Activated CD4-positive, alpha-beta T cell treated with anti-CD3 and anti-CD28 coated beads, Interleukin-2, amount 10 ng/mL, durations not matched to agents 24 days and 14 days (primary cell): ENCODE results near the gene RHOV. TPM values are rescaled to one million over a fixed set of nuclear protein-coding genes. Genes with fewer than 3 reads are reported as not detected.

ENCODE experiments used
- DNase-seq: peaks from one replicate; pipeline ENCODE4 v3.0.0; 2022
- H3K27ac Mint-ChIP-seq: one replicate; pipeline ENCODE4 v1.8.0; 2022; ENCODE audit warnings: mild to moderate bottlenecking, mixed read lengths
- H3K27me3 Mint-ChIP-seq: one replicate; pipeline ENCODE4 v1.8.0; 2022; ENCODE audit warnings: mixed read lengths
- H3K36me3 Mint-ChIP-seq: one replicate; pipeline ENCODE4 v1.8.0; 2022; ENCODE audit warnings: low read depth, mild to moderate bottlenecking, mixed read lengths
- H3K4me1 Mint-ChIP-seq: one replicate; pipeline ENCODE4 v1.8.0; 2021; ENCODE audit warnings: mixed read lengths
- H3K4me3 Mint-ChIP-seq: one replicate; pipeline ENCODE4 v1.8.0; 2022; ENCODE audit warnings: mild to moderate bottlenecking, moderate library complexity, mixed read lengths
- H3K9me3 Mint-ChIP-seq: one replicate; pipeline ENCODE4 v1.8.0; 2021; ENCODE audit warnings: mixed read lengths
- intact Hi-C: fragments of 100-400 bp; cut with micrococcal nuclease; formaldehyde crosslinking; loops from one replicate; pipeline ENCODE4 v1.15.1; 2023
- total RNA-seq: library from RNA; stranded (reverse); gene quantifications from 2 replicates; pipeline ENCODE4 v1.2.3, GENCODE V29; 2022

The RHOV gene
- total RNA-seq, 1 donor from 2014 or later, result 1.0 TPM

- no peaks in the 10 kb centered on the region for H3K9me3 Mint-ChIP-seq
- H3K27ac Mint-ChIP-seq, result no peak overlapping the region
- no peaks in the 10 kb centered on the region for H3K36me3 Mint-ChIP-seq
- H3K4me1 Mint-ChIP-seq, result peaks cover 15% of the 10 kb centered on the region
- no peak overlapping the region for H3K4me3 Mint-ChIP-seq
- intact Hi-C loops, result no loop called here
- H3K27me3 Mint-ChIP-seq, result peaks cover 3% of the 10 kb centered on the region
- no peak for DNase-seq
These were observed 18.3 kb downstream of the RHOV start for GRCh38 chr15:40855706-40856234.

GRCh38 chr15:40854161-40854560, 19.9 kb downstream of the RHOV start:
- H3K4me1 Mint-ChIP-seq, result peaks cover 10% of the 10 kb centered on the region
- H3K4me3 Mint-ChIP-seq, result no peak overlapping the region
- H3K9me3 Mint-ChIP-seq, result no peaks in the 10 kb centered on the region
- no peak overlapping the region for H3K27ac Mint-ChIP-seq
- H3K27me3 Mint-ChIP-seq, result no peaks in the 10 kb centered on the region
- DNase-seq, result no peak
- intact Hi-C loops, result no loop called here
- H3K36me3 Mint-ChIP-seq, result no peaks in the 10 kb centered on the region

GRCh38 chr15:40853241-40853890, 20.7 kb downstream of the RHOV start:
- Mint-ChIP-seq H3K4me1 (peaks cover 7% of the 10 kb centered on the region), H3K36me3 (no peaks in the 10 kb centered on the region), H3K27me3 (no peaks in the 10 kb centered on the region), H3K27ac (no peak overlapping the region), H3K4me3 (no peak overlapping the region), H3K9me3 (no peaks in the 10 kb centered on the region)
- no peak for DNase-seq
- intact Hi-C loops, result no loop called here

- intact Hi-C loops, result no loop called here
These were observed 21.5 kb downstream of the RHOV start for GRCh38 chr15:40852529-40852928.

GRCh38 chr15:40850576-40851112, 23.4 kb downstream of the RHOV start:
- DNase-seq, result no peak
- no peak overlapping the region for H3K27ac Mint-ChIP-seq
- H3K4me3 Mint-ChIP-seq, result no peak overlapping the region
- no peaks in the 10 kb centered on the region for H3K36me3 Mint-ChIP-seq
- no peaks in the 10 kb centered on the region for H3K9me3 Mint-ChIP-seq
- peaks cover 22% of the 10 kb centered on the region for H3K4me1 Mint-ChIP-seq
- intact Hi-C loops, result no loop called here
- no peaks in the 10 kb centered on the region for H3K27me3 Mint-ChIP-seq

More at GRCh38 chr15:40852529-40852928, 21.5 kb downstream of the RHOV start:
- DNase-seq, result no peak
- Mint-ChIP-seq H3K27me3 (no peaks in the 10 kb centered on the region), H3K4me1 (peaks cover 8% of the 10 kb centered on the region), H3K4me3 (no peak overlapping the region), H3K9me3 (no peaks in the 10 kb centered on the region), H3K36me3 (no peaks in the 10 kb centered on the region), H3K27ac (no peak overlapping the region)

- Mint-ChIP-seq H3K27me3 (peaks cover 11% of the 10 kb centered on the region), H3K27ac (peak overlapping the region; percentile 2), H3K9me3 (no peaks in the 10 kb centered on the region), H3K4me3 (peak overlapping the region; percentile 17), H3K36me3 (peaks cover 3% of the 10 kb centered on the region), H3K4me1 (peaks cover 27% of the 10 kb centered on the region)
- DNase-seq, result peak; percentile 67
- intact Hi-C loops, result no loop called here
These were observed 26.6 kb downstream of the RHOV start for GRCh38 chr15:40847223-40847961.

- Mint-ChIP-seq H3K27me3 (peaks cover 14% of the 10 kb centered on the region), H3K36me3 (peaks cover 3% of the 10 kb centered on the region), H3K9me3 (no peaks in the 10 kb centered on the region), H3K4me1 (peaks cover 27% of the 10 kb centered on the region), H3K27ac (peak overlapping the region; percentile 2), H3K4me3 (peak overlapping the region; percentile 17)
- intact Hi-C loops, result no loop called here
- DNase-seq, result no peak
These were observed 27.2 kb downstream of the RHOV start for GRCh38 chr15:40846841-40847222.

GRCh38 chr15:40845511-40846284, 28.3 kb downstream of the RHOV start:
- H3K27ac Mint-ChIP-seq, result no peak overlapping the region
- peak overlapping the region; percentile 47 for H3K4me3 Mint-ChIP-seq
- H3K36me3 Mint-ChIP-seq, result peaks cover 3% of the 10 kb centered on the region
- peaks cover 27% of the 10 kb centered on the region for H3K4me1 Mint-ChIP-seq
- no peaks in the 10 kb centered on the region for H3K9me3 Mint-ChIP-seq
- peaks cover 19% of the 10 kb centered on the region for H3K27me3 Mint-ChIP-seq
- intact Hi-C loops, result no loop called here
- no peak for DNase-seq

GRCh38 chr15:40845036-40845435, 29.0 kb downstream of the RHOV start:
- H3K27ac Mint-ChIP-seq, result peak overlapping the region; percentile 18
- intact Hi-C loops, result no loop called here
- H3K4me3 Mint-ChIP-seq, result peak overlapping the region; percentile 90
- peaks cover 19% of the 10 kb centered on the region for H3K27me3 Mint-ChIP-seq
- peaks cover 27% of the 10 kb centered on the region for H3K4me1 Mint-ChIP-seq
- H3K9me3 Mint-ChIP-seq, result no peaks in the 10 kb centered on the region
- DNase-seq, result no peak
- peaks cover 3% of the 10 kb centered on the region for H3K36me3 Mint-ChIP-seq

- Mint-ChIP-seq H3K4me3 (peak overlapping the region; percentile 90), H3K27me3 (peaks cover 19% of the 10 kb centered on the region), H3K9me3 (no peaks in the 10 kb centered on the region), H3K27ac (peak overlapping the region; percentile 18), H3K36me3 (peaks cover 3% of the 10 kb centered on the region), H3K4me1 (peaks cover 27% of the 10 kb centered on the region)
- intact Hi-C loops, result loop anchor here (1.0 kb wide), 1 partner anchor 48 kb away; no protein-coding TSS in a partner anchor
- DNase-seq, result no peak
These were observed 29.4 kb downstream of the RHOV start for GRCh38 chr15:40844696-40845030.

- H3K4me3 Mint-ChIP-seq, result peak within 1 kb of the TSS; percentile 90
- H3K36me3 Mint-ChIP-seq, result peaks cover 3% of the 10 kb centered on the region
- peak within 1 kb of the TSS; percentile 56 for H3K27ac Mint-ChIP-seq
- peaks cover 19% of the 10 kb centered on the region for H3K27me3 Mint-ChIP-seq
- peaks cover 27% of the 10 kb centered on the region for H3K4me1 Mint-ChIP-seq
- peak; percentile 81 for DNase-seq
- intact Hi-C loops, result loop anchor here (1.0 kb wide), 1 partner anchor 48 kb away; no protein-coding TSS in a partner anchor
- no peaks in the 10 kb centered on the region for H3K9me3 Mint-ChIP-seq
These were observed 29.9 kb downstream of the RHOV start, which contains the start of gene SPINT1 for GRCh38 chr15:40843885-40844695. TSS of gene SPINT1 (plus strand) at chr15:40844048. CDS start at chr15:40844555, 507 bp downstream.

GRCh38 chr15:40843261-40843884, 30.7 kb downstream of the RHOV start:
- DNase-seq, result no peak
- H3K36me3 Mint-ChIP-seq, result peaks cover 3% of the 10 kb centered on the region
- peak overlapping the region; percentile 79 for H3K4me3 Mint-ChIP-seq
- H3K27ac Mint-ChIP-seq, result peak overlapping the region; percentile 56
- H3K27me3 Mint-ChIP-seq, result peaks cover 19% of the 10 kb centered on the region
- intact Hi-C loops, result no loop called here
- H3K4me1 Mint-ChIP-seq, result peaks cover 27% of the 10 kb centered on the region
- no peaks in the 10 kb centered on the region for H3K9me3 Mint-ChIP-seq
